ENCODE results near the gene TPBG. TPM values are rescaled to one million over a fixed set of nuclear protein-coding genes. Genes with fewer than 3 reads are reported as not detected.
"Not testable (repeated sequence)": the region's sequence is repeated elsewhere in the genome, so short reads cannot be mapped to it uniquely, and the experiment has no call there.

TPBG gene
- total RNA-seq, 1 donor from 2014 or later, result not detected

- DNase-seq; H3K27ac Mint-ChIP-seq; intact Hi-C loops (cut with micrococcal nuclease); H3K36me3 Mint-ChIP-seq (ENCODE audit: low read depth); H3K4me1 Mint-ChIP-seq; H3K9me3 Mint-ChIP-seq; H3K27me3 Mint-ChIP-seq; H3K4me3 Mint-ChIP-seq: not testable (repeated sequence)
Observed at GRCh38 chr6:82394770-82395169, 31.2 kb downstream of the TPBG start.

GRCh38 chr6:82396964-82397751 is 33.5 kb downstream of the TPBG start:
- intact Hi-C loops (cut with micrococcal nuclease), result no loop called here
- no peak for DNase-seq
- Mint-ChIP-seq H3K27ac (no peak overlapping the region), H3K4me1 (no peaks in the 10 kb centered on the region), H3K9me3 (no peaks in the 10 kb centered on the region), H3K36me3 (ENCODE audit: low read depth) (no peaks in the 10 kb centered on the region), H3K27me3 (no peaks in the 10 kb centered on the region), H3K4me3 (no peak overlapping the region)

GRCh38 chr6:82397962-82398692 is 34.5 kb downstream of the TPBG start:
- Mint-ChIP-seq H3K9me3 (no peaks in the 10 kb centered on the region), H3K4me3 (no peak overlapping the region), H3K4me1 (no peaks in the 10 kb centered on the region), H3K27me3 (no peaks in the 10 kb centered on the region), H3K27ac (no peak overlapping the region), H3K36me3 (ENCODE audit: low read depth) (no peaks in the 10 kb centered on the region)
- DNase-seq, result no peak
- intact Hi-C loops (cut with micrococcal nuclease), result no loop called here

GRCh38 chr6:82408952-82409431 is 45.4 kb downstream of the TPBG start:
- no peak overlapping the region for H3K27ac Mint-ChIP-seq
- no peaks in the 10 kb centered on the region for H3K9me3 Mint-ChIP-seq
- H3K4me1 Mint-ChIP-seq, result no peaks in the 10 kb centered on the region
- intact Hi-C loops (cut with micrococcal nuclease), result no loop called here
- no peaks in the 10 kb centered on the region for H3K36me3 Mint-ChIP-seq (ENCODE audit: low read depth)
- no peaks in the 10 kb centered on the region for H3K27me3 Mint-ChIP-seq
- no peak for DNase-seq
- no peak overlapping the region for H3K4me3 Mint-ChIP-seq

GRCh38 chr6:82410151-82410648 is 46.6 kb downstream of the TPBG start:
- H3K27me3 Mint-ChIP-seq, result no peaks in the 10 kb centered on the region
- intact Hi-C loops (cut with micrococcal nuclease), result no loop called here
- H3K9me3 Mint-ChIP-seq, result no peaks in the 10 kb centered on the region

GRCh38 chr6:82413868-82414267 is 50.3 kb downstream of the TPBG start:
- no peak for DNase-seq
- Mint-ChIP-seq H3K9me3 (no peaks in the 10 kb centered on the region), H3K4me1 (no peaks in the 10 kb centered on the region), H3K4me3 (no peak overlapping the region), H3K27ac (no peak overlapping the region), H3K27me3 (no peaks in the 10 kb centered on the region), H3K36me3 (ENCODE audit: low read depth) (no peaks in the 10 kb centered on the region)
- intact Hi-C loops (cut with micrococcal nuclease), result no loop called here

More at GRCh38 chr6:82410151-82410648, 46.6 kb downstream of the TPBG start:
- DNase-seq, result no peak
- Mint-ChIP-seq H3K36me3 (ENCODE audit: low read depth) (no peaks in the 10 kb centered on the region), H3K4me3 (no peak overlapping the region), H3K4me1 (no peaks in the 10 kb centered on the region), H3K27ac (no peak overlapping the region)

- intact Hi-C loops (cut with micrococcal nuclease), result no loop called here
- Mint-ChIP-seq H3K9me3 (no peaks in the 10 kb centered on the region), H3K27me3 (no peaks in the 10 kb centered on the region), H3K27ac (no peak overlapping the region), H3K36me3 (ENCODE audit: low read depth) (no peaks in the 10 kb centered on the region), H3K4me3 (no peak overlapping the region), H3K4me1 (no peaks in the 10 kb centered on the region)
- no peak for DNase-seq
Observed at GRCh38 chr6:82415820-82416219, 52.2 kb downstream of the TPBG start.

- Mint-ChIP-seq H3K27ac (no peak overlapping the region), H3K27me3 (no peaks in the 10 kb centered on the region), H3K36me3 (ENCODE audit: low read depth) (no peaks in the 10 kb centered on the region), H3K4me1 (no peaks in the 10 kb centered on the region), H3K4me3 (no peak overlapping the region), H3K9me3 (no peaks in the 10 kb centered on the region)
- DNase-seq, result no peak
- intact Hi-C loops (cut with micrococcal nuclease), result no loop called here
Observed at GRCh38 chr6:82416346-82416745, 52.7 kb downstream of the TPBG start.

Other genes with a start within 250 kb of the TPBG start
- gene IBTK, start 116.1 kb upstream of the TPBG start, total RNA-seq, result 37.2 and 37.7 TPM in 2 replicates